ENCODE measurements around the gene WBP11. TPM values are rescaled to one million over a fixed set of nuclear protein-coding genes. Genes with fewer than 3 reads are reported as not detected.

Gene WBP11
- total RNA-seq, 1 experiment from 2014 or later = 56.6 TPM

DNA sequence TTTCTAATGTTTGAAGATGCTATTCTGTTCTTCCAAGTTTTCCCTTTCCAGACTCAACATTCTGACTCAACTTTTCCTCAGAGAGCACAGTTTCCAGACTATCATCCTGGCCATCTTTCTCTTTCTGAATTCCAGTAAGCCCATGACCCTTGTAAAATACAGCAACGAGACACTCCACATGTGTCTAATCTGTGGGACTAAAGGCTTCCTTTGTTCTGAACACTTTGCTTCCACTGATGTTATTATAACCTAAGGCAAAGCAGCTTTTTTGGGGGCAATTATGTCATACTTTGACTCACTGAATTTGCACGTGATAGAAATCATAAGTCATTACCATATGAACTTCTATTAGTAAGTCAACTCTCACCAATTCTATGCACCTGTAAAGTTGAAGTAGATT, 46.4 kb upstream of the WBP11 start:
- ChIA-PET POLR2A (interaction anchor here (0.7 kb wide), 2 partner anchors 134 to 146 kb away, joined by 3 read pairs; no protein-coding TSS in a partner anchor), CTCF (interaction anchor here (0.8 to 7.1 kb wide), 6 partner anchors 10 to 146 kb away, joined by 3 to 121 read pairs (median 4); no protein-coding TSS in a partner anchor)
- no peaks in the 10 kb centered on the region for H3K36me3 Mint-ChIP-seq (ENCODE audit: insufficient read depth, unreplicated experiment)
- TF ChIP-seq, protein P1, sequence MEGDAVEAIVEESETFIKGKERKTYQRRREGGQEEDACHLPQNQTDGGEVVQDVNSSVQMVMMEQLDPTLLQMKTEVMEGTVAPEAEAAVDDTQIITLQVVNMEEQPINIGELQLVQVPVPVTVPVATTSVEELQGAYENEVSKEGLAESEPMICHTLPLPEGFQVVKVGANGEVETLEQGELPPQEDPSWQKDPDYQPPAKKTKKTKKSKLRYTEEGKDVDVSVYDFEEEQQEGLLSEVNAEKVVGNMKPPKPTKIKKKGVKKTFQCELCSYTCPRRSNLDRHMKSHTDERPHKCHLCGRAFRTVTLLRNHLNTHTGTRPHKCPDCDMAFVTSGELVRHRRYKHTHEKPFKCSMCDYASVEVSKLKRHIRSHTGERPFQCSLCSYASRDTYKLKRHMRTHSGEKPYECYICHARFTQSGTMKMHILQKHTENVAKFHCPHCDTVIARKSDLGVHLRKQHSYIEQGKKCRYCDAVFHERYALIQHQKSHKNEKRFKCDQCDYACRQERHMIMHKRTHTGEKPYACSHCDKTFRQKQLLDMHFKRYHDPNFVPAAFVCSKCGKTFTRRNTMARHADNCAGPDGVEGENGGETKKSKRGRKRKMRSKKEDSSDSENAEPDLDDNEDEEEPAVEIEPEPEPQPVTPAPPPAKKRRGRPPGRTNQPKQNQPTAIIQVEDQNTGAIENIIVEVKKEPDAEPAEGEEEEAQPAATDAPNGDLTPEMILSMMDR (IDR thresholded peaks at IDR 0.05; ENCODE audit: unreplicated experiment) = no peak
- H3K4me1 Mint-ChIP-seq (ENCODE audit: insufficient read depth, unreplicated experiment) = peaks cover 6% of the 10 kb centered on the region
- H3K27ac Mint-ChIP-seq (ENCODE audit: low read depth, unreplicated experiment) = peak overlapping the region; percentile 3
- no peak for DNase-seq (ENCODE audit: unreplicated experiment)
- no peaks in the 10 kb centered on the region for H3K27me3 Mint-ChIP-seq (ENCODE audit: insufficient read depth, unreplicated experiment)
- no peak overlapping the region for H3K4me3 Mint-ChIP-seq (ENCODE audit: unreplicated experiment)
- no TSS peak for BruUV-seq (replicated peaks)
- H3K9me3 Mint-ChIP-seq (ENCODE audit: unreplicated experiment) = no peaks in the 10 kb centered on the region
- intact Hi-C loops (cut with micrococcal nuclease) = loop anchor here (5.0 to 10.0 kb wide), 2 partner anchors 75 to 298 kb away; a partner anchor contains a TSS

DNA sequence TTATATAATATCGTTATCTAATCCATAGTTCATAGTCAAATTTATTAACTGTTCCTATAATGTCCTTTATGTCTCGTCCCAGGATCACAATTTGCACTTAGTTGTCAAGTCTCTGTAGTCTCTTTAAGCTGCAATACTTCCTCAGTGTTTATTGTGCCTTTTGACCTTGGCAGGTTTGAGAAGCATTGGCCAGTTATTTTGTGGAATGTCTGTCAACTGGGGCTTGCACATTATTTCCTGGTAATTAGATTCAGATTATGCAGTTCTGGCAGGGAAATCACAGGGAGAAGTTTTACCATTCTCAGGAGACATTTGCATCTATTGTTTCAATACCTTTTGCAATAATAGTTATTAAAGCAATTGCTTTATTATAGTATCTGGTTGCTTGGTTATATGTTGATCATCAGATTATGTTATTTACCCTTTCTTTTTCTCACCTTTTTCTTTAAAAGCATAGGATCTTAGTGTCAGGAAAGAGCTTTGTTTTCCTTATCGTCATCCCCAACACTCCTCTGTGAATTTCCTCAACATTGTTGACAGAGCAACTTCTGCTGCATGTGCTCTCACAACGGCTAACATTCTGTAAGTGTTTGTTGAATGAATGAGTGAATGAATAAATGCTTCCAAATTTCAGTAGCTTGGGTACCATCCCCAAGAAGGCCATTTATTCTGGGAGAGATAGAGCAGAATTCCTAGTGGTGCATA, 43.8 kb upstream of the WBP11 start:
- intact Hi-C loops (cut with micrococcal nuclease) = loop anchor here (5.0 to 10.0 kb wide), 2 partner anchors 72 to 300 kb away; a partner anchor contains a TSS
- Mint-ChIP-seq H3K27me3 (ENCODE audit: insufficient read depth, unreplicated experiment) (no peaks in the 10 kb centered on the region), H3K4me1 (ENCODE audit: insufficient read depth, unreplicated experiment) (peaks cover 13% of the 10 kb centered on the region), H3K4me3 (ENCODE audit: unreplicated experiment) (no peak overlapping the region), H3K9me3 (ENCODE audit: unreplicated experiment) (no peaks in the 10 kb centered on the region), H3K36me3 (ENCODE audit: insufficient read depth, unreplicated experiment) (no peaks in the 10 kb centered on the region), H3K27ac (ENCODE audit: low read depth, unreplicated experiment) (no peak overlapping the region)
- BruUV-seq (replicated peaks) = no TSS peak
- POLR2A ChIA-PET = interaction anchor here (1.0 to 1.2 kb wide), 2 partner anchors 139 to 144 kb away, joined by 3 read pairs; no protein-coding TSS in a partner anchor
- CTCF ChIA-PET = interaction anchor here (0.5 to 7.1 kb wide), 15 partner anchors 8 to 565 kb away, joined by 3 to 121 read pairs (median 4); partner anchors contain the start of gene RERG
- no peak for DNase-seq (ENCODE audit: unreplicated experiment)
- TF ChIP-seq, protein P1 (IDR thresholded peaks at IDR 0.05; ENCODE audit: unreplicated experiment) = no peak

DNA sequence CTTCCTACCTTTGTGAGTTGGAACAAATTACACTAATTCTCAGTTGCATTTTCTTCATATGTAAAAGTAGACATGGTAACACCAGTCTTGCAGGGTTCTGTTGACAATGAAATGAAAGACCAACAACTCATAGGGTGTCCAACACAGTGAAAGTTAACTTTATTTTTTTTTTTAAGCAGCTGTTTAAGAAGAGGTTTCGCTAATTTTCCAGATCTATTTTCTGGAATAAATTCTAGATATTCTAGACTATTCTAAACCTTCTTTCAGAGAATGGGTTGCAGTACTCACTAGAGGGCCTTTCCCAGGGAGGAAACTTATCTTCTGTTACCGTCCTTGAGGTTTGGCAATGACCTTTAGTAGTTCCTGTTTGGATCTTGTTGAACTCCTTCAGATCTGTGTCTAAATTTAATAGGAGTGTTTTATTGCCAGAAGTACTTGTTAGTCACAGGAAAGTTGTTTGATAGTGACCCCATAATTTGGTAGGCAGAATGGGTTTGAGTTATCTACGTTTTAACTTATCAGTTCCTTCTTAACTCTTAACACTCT, 42.8 kb upstream of the WBP11 start:
- intact Hi-C loops (cut with micrococcal nuclease) = loop anchor here (5.0 to 10.0 kb wide), 2 partner anchors 71 to 301 kb away; a partner anchor contains a TSS
- Mint-ChIP-seq H3K27ac (ENCODE audit: low read depth, unreplicated experiment) (no peak overlapping the region), H3K4me1 (ENCODE audit: insufficient read depth, unreplicated experiment) (peaks cover 22% of the 10 kb centered on the region), H3K4me3 (ENCODE audit: unreplicated experiment) (no peak overlapping the region), H3K9me3 (ENCODE audit: unreplicated experiment) (no peaks in the 10 kb centered on the region), H3K27me3 (ENCODE audit: insufficient read depth, unreplicated experiment) (no peaks in the 10 kb centered on the region), H3K36me3 (ENCODE audit: insufficient read depth, unreplicated experiment) (no peaks in the 10 kb centered on the region)
- BruUV-seq (replicated peaks) = no TSS peak
- POLR2A ChIA-PET = interaction anchor here (0.6 to 1.5 kb wide), 5 partner anchors 31 to 376 kb away, joined by 3 to 8 read pairs (median 3); no protein-coding TSS in a partner anchor
- no peak for DNase-seq (ENCODE audit: unreplicated experiment)
- CTCF ChIA-PET = interaction anchor here (0.6 to 7.1 kb wide), 16 partner anchors 9 to 375 kb away, joined by 3 to 121 read pairs (median 5); partner anchors contain the start of gene RERG
- TF ChIP-seq, protein P1 (IDR thresholded peaks at IDR 0.05; ENCODE audit: unreplicated experiment) = no peak

DNA sequence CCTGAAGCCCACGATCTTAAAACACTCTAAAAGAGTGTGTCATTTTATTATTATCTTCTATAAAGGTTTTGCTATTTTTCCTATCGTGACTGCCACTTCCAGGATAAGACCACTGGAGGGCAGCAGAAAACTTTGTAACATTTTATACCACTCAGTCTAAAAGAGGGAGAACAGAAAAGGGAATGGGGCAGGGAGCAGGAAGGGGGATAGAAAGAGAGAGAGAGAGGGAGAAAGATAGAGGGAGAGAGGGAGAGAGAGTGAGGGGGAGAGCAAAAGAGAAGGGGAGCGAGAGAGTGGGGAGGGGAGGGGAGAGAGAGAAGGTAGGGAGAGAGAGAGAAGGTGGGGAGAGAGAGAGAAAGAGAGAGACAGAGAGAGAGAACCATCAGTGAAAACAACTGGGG, 42.1 kb upstream of the WBP11 start:
- H3K27ac Mint-ChIP-seq (ENCODE audit: low read depth, unreplicated experiment) = peak overlapping the region; percentile 78
- CTCF ChIA-PET = interaction anchor here (0.6 to 7.1 kb wide), 13 partner anchors 9 to 376 kb away, joined by 3 to 121 read pairs (median 5); partner anchors contain the start of gene RERG
- no peak overlapping the region for H3K4me3 Mint-ChIP-seq (ENCODE audit: unreplicated experiment)
- POLR2A ChIA-PET = interaction anchor here (0.6 to 1.5 kb wide), 4 partner anchors 30 to 377 kb away, joined by 3 to 8 read pairs (median 4); no protein-coding TSS in a partner anchor
- BruUV-seq (replicated peaks) = no TSS peak
- no peaks in the 10 kb centered on the region for H3K9me3 Mint-ChIP-seq (ENCODE audit: unreplicated experiment)
- peak; percentile 74 for DNase-seq (ENCODE audit: unreplicated experiment)
- H3K27me3 Mint-ChIP-seq (ENCODE audit: insufficient read depth, unreplicated experiment) = no peaks in the 10 kb centered on the region
- peaks cover 23% of the 10 kb centered on the region for H3K4me1 Mint-ChIP-seq (ENCODE audit: insufficient read depth, unreplicated experiment)
- intact Hi-C loops (cut with micrococcal nuclease) = loop anchor here (1.0 to 10.0 kb wide), 8 partner anchors 34 to 677 kb away; partner anchors contain the start of gene RERG
- TF ChIP-seq, protein P1 (IDR thresholded peaks at IDR 0.05; ENCODE audit: unreplicated experiment) = peak; percentile 68
- no peaks in the 10 kb centered on the region for H3K36me3 Mint-ChIP-seq (ENCODE audit: insufficient read depth, unreplicated experiment)

Measured in MCF 10A (cell line).